NCI-H146 (cell line): ENCODE measurements around the gene C1S.
A peak's percentile ranks its signal among the peaks of the same experiment; 100 is the strongest.

Source experiments
- DNase-seq: peaks from one replicate; lab custom pipeline; 2025; lab: John Stamatoyannopoulos, UW

The C1S gene

DNA sequence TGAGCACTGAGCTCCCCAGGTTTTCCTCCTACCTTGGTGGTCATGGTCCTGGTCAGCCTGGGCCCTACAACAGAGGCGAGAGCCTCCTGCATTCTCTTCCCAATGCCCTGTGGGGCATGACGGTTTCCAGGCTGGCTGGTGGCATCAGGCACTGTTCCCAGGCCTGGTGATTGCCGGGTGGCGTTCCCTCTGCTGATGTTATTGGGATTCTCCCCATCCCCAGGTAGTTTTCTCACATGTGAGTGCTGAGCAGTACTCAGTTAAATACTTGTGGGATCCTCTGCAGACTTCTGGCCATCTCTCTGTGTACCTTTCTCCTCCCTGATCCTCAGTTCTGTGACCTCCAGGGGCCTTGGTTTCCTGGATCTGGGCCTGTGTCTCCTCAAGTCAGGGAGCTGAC is 16.0 kb downstream of the C1S start:
- DNase-seq, result no peak

DNA sequence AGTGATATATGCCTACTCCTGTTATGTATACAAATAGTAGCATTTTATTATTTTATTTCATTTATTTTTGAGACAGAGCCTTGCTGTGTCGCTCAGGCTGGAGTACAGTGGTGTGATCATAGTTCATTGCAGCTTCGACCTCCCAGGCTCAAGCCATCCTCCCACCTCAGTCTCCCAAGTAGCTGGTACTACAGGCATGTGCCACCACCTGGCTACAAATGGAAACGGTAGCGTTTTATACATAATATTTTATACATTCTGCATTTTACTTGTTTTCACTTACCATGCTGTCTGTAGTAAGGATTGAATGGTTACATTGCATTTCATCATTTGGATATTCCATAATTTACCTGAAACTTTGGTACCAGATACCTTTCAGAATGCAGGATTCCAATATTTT is 17.6 kb downstream of the C1S start:
- DNase-seq, result no peak

DNA sequence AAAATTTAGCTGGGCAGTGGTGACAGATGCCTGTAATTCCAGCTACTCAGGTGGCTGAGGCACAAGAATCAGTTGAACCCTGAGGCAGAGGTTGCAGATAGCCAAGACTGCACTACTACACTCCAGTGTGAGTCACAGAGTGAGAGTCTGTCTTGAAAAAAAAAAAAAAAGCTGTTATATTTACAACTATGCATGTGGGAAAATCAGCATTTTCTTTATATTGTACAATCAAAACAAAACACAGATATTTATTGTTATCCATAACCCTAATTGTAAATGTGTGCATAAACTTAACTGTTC is 19.3 kb downstream of the C1S start:
- DNase-seq, result no peak

- no peak for DNase-seq
These were observed 20.5 kb downstream of the C1S start for GRCh38 chr12:7081037-7081436.

DNA sequence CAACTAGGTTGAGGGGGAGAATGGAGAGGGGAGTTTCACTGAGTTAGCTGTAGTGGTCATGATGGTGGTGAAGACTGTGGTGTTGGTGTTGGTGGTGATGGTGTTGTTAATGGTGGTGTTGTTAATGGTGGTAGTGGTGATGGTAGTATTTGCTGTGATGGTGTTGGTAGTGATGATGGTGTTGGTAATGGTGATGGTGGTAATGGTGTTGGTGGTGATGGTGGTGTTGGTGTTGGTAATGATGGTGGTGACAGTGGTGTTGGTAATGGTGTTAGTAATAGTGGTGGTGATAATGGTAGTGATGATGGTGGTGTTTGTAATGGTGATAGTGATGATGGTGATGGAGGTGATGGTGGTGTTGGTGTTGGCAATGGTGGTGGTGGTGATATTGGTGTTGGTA is 22.6 kb downstream of the C1S start:
- DNase-seq, result no peak

- DNase-seq, result no peak
These were observed 28.8 kb downstream of the C1S start for GRCh38 chr12:7089196-7089871.

GRCh38 chr12:7090222-7090998 is 29.9 kb downstream of the C1S start:
- DNase-seq, result no peak

- no peak for DNase-seq
These were observed 30.7 kb downstream of the C1S start for GRCh38 chr12:7091171-7091570.

- DNase-seq, result no peak
These were observed 31.2 kb downstream of the C1S start for GRCh38 chr12:7091660-7092228.

DNA sequence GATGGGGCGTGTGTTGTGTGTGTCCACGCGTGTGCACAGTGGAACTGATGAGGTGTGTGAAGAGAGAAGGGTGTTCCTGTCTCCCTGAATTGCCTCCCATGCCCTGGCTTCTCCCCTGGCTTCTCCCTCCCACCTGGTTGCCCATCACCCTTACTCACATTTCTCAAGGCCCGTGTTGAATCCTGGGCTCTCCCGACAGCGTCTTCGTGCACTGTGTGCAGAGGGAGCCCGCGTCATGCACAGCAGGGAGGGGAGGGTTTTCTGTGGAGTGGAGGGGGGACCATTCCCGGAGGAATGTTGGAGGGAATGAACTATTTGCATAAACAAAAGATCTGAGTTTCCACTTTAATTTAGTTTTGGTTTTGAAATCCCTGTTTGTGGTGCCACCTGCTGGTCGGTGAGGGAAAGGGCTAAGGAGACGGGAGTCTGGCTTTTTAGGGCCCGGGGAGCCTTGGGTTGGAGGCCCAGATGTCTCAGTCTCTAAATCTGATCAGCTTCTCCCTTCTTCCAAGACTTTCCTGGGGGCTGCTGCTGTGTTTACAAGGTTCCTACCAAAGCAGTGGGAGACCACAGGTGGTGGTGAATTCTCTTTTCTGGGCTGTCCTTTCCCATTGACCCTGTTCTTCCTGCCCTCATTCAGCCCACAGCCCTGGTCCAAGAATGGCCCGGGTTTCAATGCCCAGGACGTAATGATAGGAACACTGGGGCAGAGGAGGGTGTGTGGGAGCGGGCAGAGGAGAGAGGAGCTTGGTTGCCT is 31.9 kb downstream of the C1S start, which contains the start of gene C1R:
Gene C1R, minus strand, starts transcription at position 217 of the 757 bp plus-strand sequence. Its CDS starts 57 bp downstream, at position 160.
- peak; percentile 63 for DNase-seq

DNA sequence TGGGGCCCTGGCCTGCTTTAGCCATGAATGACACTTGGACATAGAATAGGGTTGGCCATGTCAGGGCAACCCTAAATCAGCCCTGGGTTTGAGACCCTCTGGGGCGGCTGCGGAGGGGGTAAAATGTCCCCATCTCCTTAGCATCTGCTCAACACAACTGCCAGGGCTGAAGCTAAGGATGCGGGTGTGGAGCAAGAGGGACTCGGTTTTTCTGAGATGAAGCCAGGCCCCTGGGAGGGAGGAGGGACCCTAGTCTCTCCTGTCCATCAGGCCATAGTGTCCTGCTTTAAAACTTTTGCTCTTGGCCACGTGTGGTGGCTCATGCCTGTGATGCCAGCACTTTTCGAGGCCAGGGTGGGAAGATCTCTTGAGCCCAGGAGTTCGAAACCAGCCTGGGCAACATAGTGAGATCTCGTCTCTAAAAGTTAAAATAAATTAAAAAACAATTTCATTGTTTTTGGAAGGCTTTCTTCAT is 32.5 kb downstream of the C1S start:
- no peak for DNase-seq

- no peak for DNase-seq
These were observed 33.0 kb downstream of the C1S start for GRCh38 chr12:7093486-7093885.

DNA sequence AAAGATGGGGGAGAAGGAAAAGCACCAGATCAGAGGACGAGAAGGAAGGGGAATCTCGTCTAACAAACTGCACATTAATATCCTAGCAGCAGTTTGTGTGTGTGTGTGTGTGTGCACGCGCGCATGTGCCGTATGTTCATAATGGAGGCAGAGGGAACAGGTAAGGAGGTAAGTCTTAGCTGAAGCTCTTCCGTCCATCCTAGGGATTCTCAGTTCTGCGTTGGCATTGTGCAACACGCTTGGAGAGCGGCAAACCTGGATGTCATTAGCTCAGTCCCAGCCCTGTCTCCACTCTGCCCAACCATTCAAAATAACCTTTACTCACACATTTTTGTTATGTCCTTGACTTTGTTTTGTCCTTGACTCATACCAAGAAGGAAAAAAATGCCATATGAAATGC is 33.4 kb downstream of the C1S start:
- no peak for DNase-seq

DNA sequence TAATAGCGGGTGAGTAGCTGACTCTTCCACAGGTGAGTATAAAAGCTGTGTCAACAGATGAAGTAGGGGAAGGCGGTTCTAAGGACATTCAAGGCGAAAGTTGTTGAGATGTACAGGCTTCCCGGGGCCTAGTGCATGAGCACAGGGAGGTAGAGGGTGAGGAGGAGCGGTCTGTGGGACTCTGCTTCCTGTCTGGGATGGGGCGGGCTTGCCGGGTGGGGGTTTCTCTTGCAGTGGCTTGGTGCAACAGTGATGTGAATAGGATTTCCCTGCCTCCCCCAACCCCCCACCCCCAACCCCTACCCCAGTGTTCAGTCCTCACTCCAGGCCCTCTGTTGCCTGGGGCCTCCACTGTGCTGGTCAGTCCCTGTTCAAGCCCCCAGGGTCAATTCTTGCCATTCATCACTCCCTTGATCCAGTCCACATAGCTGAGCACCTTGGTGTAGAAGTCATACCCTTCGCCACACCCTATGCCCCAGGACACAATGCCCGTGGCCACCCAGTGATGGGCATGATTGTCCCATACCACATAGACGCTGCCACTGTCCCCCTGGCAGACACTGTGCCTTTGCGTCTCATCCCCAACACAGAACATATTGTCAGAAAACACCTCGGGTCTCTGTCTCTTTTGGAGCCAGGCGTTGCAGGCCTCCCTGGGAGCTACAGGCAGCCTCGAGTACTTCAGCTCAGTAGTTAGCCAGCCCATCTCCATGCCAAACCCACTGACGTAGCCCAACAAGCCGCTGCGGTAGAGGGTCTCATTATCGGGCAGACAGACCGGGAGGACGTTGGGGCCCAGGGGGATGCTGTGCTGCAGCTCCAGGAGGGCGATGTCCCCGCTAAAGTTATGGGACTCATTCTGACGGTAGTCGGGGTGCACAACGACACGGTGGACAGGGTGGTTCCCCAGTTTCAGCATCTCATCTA is 35.8 kb downstream of the C1S start:
- DNase-seq, result no peak

- DNase-seq, result no peak
These were observed 36.5 kb downstream of the C1S start for GRCh38 chr12:7096979-7097378.

DNA sequence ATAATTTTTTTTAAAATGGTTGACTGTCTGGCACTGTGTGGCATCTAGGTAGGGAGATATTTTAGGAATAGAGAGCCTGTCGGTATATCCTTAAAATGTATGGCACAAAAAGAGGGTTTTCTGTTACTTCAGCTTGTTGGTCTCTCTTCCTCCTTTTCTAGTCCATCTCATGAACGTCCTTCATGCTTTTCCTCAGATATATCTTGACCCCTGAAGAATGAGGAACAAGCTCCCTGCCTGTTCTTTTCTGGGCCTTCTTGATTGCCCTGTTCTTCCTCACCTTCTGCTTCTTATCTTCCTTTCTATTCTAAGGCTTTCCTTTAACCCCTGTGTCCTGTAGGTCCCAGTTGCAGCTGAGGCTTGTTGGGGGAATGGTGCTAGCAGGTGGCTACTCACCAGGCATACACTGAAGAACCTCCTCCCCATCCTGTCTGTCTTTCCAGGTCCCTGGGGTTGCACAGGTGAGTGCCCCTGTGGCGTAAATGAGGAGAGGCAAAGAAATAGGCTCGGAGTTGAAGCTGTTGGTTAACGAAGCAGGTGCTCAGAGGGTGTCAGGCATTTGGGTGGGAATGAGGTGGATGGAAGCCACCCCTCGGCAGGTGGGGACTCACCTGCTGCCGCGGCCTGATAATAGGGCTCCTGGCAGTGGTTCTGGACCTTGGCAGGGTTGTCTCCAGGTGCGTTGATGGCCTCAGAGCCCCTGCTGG is 38.9 kb downstream of the C1S start:
- peak; percentile 100 for DNase-seq

DNA sequence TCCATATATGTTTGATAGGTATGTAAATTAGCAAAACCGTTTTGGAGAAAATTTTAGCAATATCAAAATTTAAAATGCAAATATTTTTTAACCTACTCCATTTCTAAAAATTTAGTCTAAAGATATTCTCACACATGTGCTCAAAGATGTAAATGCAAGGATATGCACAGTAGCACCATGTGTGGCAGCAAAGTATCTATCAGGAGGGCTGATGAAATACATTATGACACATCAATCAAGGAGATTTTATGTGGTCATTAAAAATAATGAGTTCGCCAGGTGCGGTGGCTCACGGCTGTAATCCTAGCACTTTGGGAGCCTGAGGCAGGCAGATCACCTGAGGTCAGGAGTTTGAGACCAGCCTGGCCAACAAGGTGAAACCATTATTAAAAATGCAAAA is 39.7 kb downstream of the C1S start:
- DNase-seq, result peak; percentile 88

GRCh38 chr12:7101047-7101693 is 40.7 kb downstream of the C1S start:
- no peak for DNase-seq

DNA sequence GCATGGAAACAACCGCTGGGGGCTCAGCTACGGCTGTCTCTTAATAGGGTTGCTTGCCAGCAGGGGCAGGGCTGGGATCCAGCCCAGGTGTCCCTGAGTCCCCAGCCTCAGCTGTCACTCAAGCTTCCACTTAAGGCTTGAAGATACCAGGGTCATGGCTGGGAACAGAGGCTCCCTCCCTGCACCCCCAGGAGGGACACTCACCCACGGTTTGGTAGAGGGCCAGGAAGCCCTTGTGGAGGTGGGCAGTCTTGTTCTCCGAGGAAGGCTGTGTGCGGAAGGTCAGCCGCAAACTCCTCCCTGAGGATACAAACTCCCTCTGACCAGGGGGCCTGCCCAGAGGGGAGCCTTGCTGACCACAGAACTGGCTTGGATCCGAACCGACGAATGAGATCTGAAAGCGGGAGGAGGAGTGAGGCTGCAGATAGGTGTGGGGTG is 41.2 kb downstream of the C1S start:
- no peak for DNase-seq

DNA sequence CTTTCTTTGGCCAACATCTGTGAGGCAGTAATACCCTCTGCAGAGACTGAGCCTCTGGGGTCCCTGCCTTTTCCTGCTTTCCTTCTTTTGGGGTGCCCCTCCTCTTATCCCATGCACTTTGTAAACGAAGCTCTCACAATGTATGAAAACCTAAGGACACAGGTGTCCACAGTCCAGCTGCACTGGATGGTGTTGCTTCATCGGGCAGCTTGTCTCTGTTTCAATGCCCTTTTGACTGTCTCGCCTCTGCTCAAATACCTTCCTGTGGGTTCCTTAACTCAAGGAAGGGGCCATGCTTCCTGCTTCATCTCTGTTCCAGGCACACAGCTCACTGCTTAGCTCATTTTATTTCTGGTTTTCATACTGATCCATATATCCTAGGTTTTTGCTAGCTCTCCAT is 42.1 kb downstream of the C1S start:
- no peak for DNase-seq
